OCI-M1 (cell line): ENCODE data around the gene NARS2.
"Not testable (repeated sequence)": the region's sequence is repeated elsewhere in the genome, so short reads cannot be mapped to it uniquely, and the experiment has no call there.

Source experiments
- DNase-seq: peaks from one replicate; lab custom pipeline; 2025; lab: John Stamatoyannopoulos, UW

NARS2 gene

DNA sequence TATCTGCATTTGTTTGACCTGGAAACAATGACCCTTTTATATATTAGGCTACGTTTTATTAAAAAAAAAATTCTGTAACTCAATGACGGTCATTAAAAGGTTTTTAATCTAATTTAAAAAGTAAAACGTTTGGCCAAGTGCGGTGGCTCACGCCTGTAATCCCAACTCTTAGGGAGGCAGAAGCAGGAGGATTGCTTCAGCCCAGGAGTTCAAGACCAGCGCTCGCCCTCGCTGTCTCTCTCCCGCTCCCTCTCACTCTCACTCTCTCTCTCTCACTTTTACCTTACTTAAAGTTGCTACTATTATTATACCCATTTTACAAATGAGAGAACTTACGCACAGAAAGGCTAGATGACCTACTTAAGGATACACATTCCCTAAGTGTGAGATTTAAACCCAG, 814 bp upstream of the NARS2 start:
- DNase-seq, result no peak

DNA sequence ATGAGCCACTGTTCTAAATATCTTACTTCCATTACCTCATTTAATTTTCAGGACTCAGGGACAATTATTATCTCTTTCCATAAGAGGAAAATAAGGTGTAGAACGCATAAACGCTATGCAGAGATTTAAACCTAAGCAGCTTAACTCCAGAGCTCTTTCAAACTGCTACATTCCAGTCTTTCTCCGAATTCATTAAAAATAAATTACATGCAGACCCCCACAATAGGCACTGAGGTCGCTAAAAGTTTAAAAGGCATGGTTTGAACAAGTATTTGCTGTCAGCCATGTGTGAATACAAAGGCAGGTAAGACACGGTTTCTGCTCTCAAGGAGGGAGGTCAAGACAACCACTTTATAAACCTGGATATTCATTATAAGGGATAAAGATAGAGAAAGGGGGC, 983 bp downstream of the NARS2 start:
- DNase-seq, result no peak

- DNase-seq, result no peak
These were observed 1.4 kb downstream of the NARS2 start for GRCh38 chr11:78573271-78573670.

- peak; percentile 69 for DNase-seq
These were observed 2.3 kb downstream of the NARS2 start for GRCh38 chr11:78572394-78572793.

- DNase-seq, result no peak
These were observed 4.6 kb downstream of the NARS2 start for GRCh38 chr11:78570031-78570430.

GRCh38 chr11:78567209-78567608, 7.5 kb downstream of the NARS2 start:
- DNase-seq, result no peak

DNA sequence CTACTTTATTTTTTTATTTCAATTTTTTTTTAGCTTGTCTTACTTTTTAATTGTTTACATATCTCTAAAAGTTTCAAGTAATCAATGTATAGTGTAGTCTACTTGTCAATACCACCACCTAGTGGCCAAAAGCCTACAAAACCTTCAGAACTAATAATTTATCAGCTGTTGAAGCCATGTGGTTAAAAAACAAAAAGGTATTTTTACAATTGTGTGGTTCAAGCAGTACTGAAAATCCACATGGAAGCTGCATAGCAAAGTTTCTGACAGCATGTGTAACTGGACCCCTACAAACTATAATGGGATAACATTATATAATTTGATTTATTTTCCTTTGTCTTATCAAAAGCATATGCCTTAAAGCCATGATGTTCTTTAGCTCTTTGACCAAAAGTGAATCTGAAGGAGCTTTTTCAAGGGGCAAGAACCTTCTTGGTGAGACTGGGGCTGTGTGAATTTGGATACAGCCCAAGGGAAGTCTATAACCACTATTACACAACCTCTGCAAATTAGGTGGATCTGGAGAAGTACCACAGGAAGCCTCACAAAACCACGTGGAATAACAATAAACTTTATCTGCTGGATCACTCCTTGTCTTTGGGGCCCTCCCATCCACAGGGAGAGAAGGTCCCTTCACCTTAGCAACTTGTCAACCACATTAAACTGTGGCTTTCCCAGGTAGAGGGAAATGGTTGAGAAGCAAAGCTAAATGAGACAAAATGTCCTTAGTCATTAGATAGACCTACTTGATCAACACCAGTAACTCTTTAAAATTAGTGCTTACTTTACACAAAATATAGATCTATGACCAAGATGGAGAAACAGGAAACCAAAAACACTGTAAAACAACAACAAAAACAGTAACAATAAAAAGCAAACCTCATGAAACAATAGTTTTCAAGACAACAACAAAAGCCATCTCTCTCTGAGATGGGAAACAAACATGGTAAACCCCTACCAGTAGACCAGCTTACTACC, 9.9 kb downstream of the NARS2 start:
- peak; percentile 99 for DNase-seq

DNA sequence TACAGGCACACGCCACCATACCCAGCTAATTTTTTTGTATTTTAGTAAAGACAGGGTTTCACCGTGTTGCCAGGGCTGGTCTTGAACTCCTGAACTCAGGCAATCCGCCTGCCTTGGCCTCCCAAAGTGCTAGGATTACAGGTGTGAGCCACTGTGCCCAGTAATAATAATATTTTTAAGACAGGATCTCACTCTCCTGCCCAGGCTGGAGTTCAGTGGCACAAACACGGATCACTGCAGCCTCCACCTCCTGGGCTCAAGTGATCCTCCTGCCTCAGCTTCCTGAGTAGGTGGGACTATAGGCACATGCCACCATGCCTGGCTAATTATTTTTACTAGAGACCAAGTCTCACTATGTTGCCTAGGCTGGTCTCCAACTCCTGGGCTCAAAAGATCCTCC, 10.6 kb downstream of the NARS2 start:
- not testable (repeated sequence) for DNase-seq

DNA sequence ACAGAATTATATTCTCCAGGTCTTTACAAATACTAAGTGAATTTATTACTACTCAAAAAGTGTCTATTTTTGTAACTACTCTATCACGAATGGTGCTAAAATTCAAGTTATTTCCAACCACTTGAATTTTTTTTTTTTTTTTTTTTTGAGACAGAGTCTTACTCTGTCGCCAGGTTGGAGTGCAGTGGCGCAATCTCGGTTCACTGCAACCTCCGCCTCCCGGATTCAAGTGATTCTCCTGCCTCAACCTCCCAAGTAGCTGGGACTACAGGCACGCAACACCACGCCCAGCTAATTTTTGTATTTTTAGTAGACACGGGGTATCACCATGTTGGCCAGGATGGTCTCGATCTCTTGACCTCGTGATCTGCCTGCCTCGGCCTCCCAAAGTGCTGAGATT, 11.6 kb downstream of the NARS2 start:
- not testable (repeated sequence) for DNase-seq

- no peak for DNase-seq
These were observed 12.3 kb downstream of the NARS2 start for GRCh38 chr11:78562398-78562797.

DNA sequence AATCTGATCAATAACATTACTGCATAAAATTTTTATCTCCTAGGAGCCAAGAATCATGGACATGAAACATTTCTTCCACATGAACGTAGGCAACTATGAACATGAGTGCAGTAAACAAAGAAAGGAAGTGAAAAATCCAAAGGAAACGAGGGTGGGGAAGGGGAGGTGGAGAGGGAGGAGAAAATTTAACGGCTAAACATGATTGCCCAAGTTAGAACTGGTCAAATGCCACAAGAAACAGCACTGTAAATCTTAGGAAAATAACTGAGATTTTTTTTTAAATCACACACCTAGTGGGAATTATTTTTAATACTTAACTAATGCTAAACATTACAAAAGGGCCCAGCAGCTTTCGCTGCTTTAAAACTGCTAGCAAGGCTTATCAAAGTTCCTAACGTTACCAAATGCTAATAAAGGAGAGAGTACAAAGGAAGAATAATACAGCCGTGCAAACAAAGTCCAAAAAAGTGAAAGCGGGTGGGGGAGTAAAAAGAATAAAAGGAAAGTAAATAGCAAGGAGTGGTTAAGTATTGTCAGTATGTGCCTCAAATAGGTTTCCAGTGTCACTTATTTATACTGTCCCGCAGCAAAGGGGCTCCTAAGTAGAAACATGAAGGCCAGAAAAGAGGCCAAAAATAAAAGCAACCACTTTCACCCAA, 13.7 kb downstream of the NARS2 start:
- DNase-seq, result no peak

- no peak for DNase-seq
These were observed 14.5 kb downstream of the NARS2 start for GRCh38 chr11:78560153-78560552.

DNA sequence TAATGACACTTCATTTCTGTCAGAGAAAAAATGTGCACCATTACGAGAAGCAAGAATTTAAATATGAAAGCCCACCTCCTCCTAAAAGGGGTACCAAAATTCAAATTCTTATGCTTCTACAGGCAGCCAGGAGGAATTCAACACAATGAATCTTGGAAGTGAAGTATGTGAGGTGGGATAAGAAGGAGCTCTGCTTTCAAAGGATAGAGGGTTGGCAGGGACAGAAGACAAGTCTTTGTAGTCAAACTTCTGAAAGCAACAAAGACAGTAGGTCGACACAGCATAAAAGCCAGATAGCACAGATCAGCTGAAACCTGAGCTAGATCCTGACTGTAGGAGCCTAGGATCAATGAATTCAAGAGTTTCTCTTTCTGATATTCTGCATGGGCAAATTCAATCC, 17.4 kb downstream of the NARS2 start:
- no peak for DNase-seq

GRCh38 chr11:78555592-78555991, 19.1 kb downstream of the NARS2 start:
- no peak for DNase-seq

DNA sequence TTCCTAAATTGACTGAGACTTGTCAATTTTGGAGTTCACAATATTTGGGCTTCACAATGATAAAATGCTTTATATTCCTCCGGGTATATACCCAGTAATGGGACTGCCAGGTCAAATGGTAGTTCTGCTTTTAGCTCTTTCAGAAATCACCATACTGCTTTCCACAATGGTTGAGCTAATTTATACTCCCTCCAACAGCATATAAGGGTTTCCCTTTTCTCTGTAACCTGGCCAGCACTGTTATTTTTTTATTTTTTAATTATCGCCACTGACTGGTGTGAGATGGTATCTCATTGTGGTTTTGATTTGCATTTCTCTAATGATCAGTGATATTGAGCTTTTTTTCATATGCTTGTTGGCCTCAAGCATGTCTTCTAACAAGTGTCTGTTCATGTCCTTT, 21.8 kb downstream of the NARS2 start:
- no peak for DNase-seq

DNA sequence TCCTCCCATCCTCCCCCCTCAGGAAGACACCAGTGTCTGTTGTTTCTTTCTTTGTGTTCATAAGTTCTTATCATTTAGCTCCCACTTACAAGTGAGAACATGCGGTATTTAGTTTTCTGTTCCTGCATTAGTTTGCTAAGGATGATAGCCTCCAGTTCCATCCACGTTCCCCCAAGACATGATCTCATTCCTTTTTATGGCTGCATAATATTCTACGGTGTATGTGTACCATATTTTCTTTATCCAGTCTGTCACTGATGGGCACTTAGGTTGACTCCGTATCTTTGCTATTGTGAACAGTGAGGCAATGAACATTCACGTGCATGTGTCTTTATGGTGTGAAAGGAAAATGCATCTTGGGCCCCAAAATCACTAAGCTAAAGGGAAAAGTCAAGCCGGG, 22.5 kb downstream of the NARS2 start:
- not testable (repeated sequence) for DNase-seq

DNA sequence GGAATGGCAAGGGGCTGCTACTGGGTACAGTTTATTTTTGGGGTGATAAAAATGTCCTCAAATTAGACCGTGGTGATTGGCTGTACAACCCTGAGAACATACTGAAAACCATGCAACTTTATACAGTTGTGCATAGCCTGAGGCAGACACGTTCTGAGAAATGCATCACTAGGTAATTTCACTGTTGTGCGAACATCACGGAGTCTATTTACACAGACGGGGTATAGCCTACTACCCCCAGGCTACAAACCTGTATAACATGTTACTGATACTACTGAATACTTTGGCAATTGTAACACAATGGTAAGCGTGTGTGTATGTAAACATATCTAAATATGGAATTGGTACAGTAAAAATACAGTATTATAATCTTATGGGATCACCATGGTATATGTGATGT, 23.6 kb downstream of the NARS2 start:
- no peak for DNase-seq

DNA sequence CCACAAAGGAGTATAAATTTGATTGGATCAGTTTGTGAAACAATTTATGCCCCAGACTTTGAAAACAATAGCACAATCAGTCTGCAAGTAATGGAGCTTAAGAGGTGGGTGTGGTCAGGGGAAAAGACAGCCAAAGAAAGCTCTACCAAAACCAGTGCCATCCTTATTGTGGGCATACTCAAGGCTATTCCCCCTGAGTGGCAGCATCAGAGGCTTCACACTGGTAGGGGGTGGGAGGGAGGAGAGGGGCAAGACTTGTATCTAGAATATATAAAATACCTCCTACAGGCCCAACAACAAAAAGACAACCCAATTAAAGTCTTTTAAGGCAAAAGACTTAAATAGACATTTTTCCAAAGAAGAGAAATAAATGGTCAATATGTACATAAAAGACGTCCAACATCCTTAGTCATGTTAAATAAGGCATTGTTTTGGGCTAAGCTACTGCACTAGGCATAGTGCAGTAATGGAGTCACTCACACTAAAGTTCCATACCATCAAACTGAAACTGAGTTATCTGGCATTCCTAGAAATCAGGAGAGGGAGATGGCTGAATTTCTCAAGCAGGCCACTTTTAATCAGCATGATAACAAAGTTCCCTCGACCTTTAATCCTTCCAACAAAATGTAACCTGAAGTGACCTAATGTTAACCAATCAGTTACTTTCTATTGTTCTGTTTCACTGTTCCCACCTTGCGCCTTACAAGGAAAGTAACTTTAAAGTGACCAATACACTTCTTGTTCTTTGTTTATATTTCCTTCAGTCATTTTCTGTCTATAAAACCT, 24.8 kb downstream of the NARS2 start:
- DNase-seq, result peak; percentile 94

- DNase-seq, result peak; percentile 85
These were observed 25.6 kb downstream of the NARS2 start for GRCh38 chr11:78548911-78549590.

DNA sequence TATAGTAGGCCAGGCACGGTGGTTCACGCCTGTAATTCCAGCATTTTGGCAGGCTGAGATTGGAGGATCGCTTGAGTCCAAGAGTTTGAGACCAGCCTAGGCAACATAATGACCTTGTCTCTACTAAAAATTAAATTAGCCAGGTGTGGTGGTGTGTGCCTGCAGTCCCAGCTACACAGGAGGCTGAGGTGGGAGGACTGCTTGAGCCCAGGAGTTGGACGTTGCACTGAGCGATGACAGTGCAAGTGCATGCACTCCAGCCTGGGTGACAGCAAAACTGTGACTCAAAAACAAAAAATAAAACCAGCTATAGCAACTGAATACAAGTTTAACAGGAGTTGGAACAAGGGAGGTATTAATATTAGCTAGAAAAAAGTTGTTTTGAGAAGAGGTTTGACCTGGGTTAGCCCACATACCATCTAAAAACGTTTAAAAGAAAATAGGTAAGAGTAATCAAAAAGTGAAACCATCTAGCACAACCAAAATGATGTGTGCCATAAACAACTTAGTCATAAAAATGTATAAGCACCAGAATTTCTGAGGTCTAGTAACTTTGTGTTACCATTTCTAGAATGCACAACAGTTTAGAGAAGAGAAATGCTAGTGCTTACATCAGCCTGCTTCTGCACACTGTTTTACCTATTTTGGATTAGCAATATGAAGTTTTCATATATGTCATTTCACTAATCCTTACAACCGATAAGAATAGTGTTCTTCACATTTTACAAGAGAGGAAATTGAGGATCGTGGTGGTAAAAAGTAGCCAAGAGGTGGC, 26.5 kb downstream of the NARS2 start:
- DNase-seq, result no peak

- DNase-seq, result no peak
These were observed 32.7 kb downstream of the NARS2 start for GRCh38 chr11:78542007-78542406.
